Mesodermal cell (in vitro differentiated cells): Measurements from ENCODE around the gene PLEKHA6.
A peak's percentile ranks its signal among the peaks of the same experiment; 100 is the strongest.

ENCODE experiments used
- H3K27ac ChIP-seq: 2 replicates; pipeline ENCODE4 v1.7.0; 2013; ENCODE audit warnings: mild to moderate bottlenecking, low read depth, low read length, moderate library complexity; ENCODE audit not compliant: severe bottlenecking
- H3K36me3 ChIP-seq: 2 replicates; pipeline ENCODE4 v1.7.1; 2013; ENCODE audit warnings: mild to moderate bottlenecking, low read length, moderate library complexity; ENCODE audit not compliant: control insufficient read depth, insufficient read depth
- H3K4me1 ChIP-seq: one replicate; pipeline ENCODE4 v1.7.1; 2013; ENCODE audit warnings: mild to moderate bottlenecking, low read length; ENCODE audit not compliant: insufficient read depth, control insufficient read depth, poor library complexity, severe bottlenecking
- H3K4me3 ChIP-seq: 2 replicates; pipeline ENCODE4 v1.7.0; 2013; ENCODE audit warnings: low read length, control low read depth, mild to moderate bottlenecking; ENCODE audit not compliant: insufficient read depth, poor library complexity, severe bottlenecking; ENCODE audit errors: extremely low read depth
- H3K9me3 ChIP-seq: 2 replicates; pipeline ENCODE4 v1.7.1; 2013; ENCODE audit warnings: mild to moderate bottlenecking, low read length, moderate library complexity; ENCODE audit not compliant: control insufficient read depth
- WGBS, 2 experiments: methylation state at CpG; one replicate each; pipeline ENCODE4 v1.1.5; 2013; ENCODE audit warnings: missing lambda C conversion rate in 2 of 2; ENCODE audit not compliant: insufficient coverage in 2 of 2; 5-methylcytosine and 5-hydroxymethylcytosine counted together

PLEKHA6 gene

GRCh38 chr1:204296431-204296988 lies 63.2 kb downstream of the PLEKHA6 start:
- Histone ChIP-seq H3K4me1 (peaks cover 36% of the 10 kb centered on the region), H3K27ac (peak overlapping the region; percentile 5), H3K4me3 (no peak overlapping the region), H3K9me3 (no peaks in the 10 kb centered on the region), H3K36me3 (no peaks in the 10 kb centered on the region)
- WGBS, 2 experiments, result 30 to 47% methylated on average over 2 to 4 of the region's 7 CpGs

- WGBS, 2 experiments, result 89 to 91% methylated on average over 10 of the region's 10 CpGs
- H3K9me3 ChIP-seq, result no peaks in the 10 kb centered on the region
- H3K4me3 ChIP-seq, result no peak overlapping the region
- H3K36me3 ChIP-seq, result no peaks in the 10 kb centered on the region
- peaks cover 36% of the 10 kb centered on the region for H3K4me1 ChIP-seq
- peak overlapping the region; percentile 23 for H3K27ac ChIP-seq
Observed at GRCh38 chr1:204295671-204296070, 64.1 kb downstream of the PLEKHA6 start.

DNA sequence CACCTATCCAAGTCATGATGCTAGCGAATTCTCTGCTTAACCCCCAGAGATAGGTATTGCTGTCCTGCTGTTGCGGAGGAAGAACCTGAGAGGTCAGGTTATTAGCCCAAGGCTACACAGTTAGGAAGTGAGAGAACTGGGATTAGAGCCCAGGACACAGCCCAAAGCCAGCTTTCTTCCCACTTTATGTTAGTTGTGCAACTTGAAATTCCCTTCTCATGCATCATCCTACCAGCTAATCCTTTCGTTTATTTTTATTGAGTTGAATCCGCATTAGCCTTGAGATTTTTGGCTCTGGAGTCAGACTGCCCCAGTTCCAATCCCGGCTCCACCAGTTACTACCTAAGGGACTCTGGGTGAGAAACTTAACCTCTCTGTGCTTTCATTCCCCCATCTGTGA lies 65.4 kb downstream of the PLEKHA6 start:
- Histone ChIP-seq H3K9me3 (no peaks in the 10 kb centered on the region), H3K36me3 (no peaks in the 10 kb centered on the region), H3K4me3 (no peak overlapping the region), H3K4me1 (peaks cover 41% of the 10 kb centered on the region), H3K27ac (peak overlapping the region; percentile 64)
- 69 to 91% methylated on average over 4 of the region's 5 CpGs for WGBS, 2 experiments

- Histone ChIP-seq H3K4me3 (no peak overlapping the region), H3K9me3 (no peaks in the 10 kb centered on the region), H3K27ac (peak overlapping the region; percentile 64), H3K36me3 (no peaks in the 10 kb centered on the region), H3K4me1 (peaks cover 47% of the 10 kb centered on the region)
- 93 to 98% methylated on average over 4 to 5 of the region's 7 CpGs for WGBS, 2 experiments
Observed at GRCh38 chr1:204293605-204294337, 66.0 kb downstream of the PLEKHA6 start.

DNA sequence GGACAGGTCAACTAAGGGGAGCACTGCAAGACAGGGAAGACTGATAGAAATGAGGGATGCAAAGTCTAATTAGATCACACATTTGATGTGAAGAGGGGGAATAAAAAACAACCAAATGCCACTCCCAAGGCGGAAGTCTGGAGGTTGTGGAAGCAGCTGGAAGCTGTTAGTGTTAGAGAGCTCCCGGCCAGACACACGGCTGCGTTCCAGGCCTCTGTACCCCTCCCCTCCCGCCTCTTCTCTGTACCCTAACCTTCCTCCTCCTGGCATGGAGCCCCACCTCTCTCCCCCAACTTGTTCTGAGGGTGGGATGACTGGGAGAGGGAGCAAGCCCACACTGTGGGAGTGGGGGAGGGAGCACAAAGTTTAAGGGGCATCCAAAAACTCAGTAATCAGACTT lies 67.0 kb downstream of the PLEKHA6 start:
- Histone ChIP-seq H3K36me3 (no peaks in the 10 kb centered on the region), H3K9me3 (no peaks in the 10 kb centered on the region), H3K4me1 (peaks cover 56% of the 10 kb centered on the region), H3K4me3 (no peak overlapping the region), H3K27ac (no peak overlapping the region)
- whole genome bisulfite sequencing, 2 experiments, result 65% methylated on average over 4 of the region's 5 CpGs; no CpG with 5 or more reads in 1 of the 2 experiments

DNA sequence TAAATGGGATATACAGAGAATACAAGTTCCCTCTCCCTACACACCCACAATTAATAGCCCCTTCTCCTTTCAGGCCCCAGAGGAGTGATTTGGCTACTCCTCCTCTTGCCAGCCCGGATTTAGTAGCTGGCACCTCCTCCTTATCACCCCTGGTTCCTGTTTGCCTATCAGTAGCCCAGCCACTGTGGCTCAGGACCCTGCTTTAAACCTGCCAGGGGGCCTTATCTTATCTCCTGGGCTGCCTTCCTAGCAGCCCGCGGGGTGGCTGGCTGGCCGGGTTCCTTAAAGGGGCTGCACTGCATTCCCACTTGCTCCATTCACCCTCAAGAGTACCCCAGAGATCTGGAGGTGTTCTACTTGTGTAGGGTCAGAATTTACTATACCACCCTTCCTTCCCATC lies 70.4 kb downstream of the PLEKHA6 start:
- 0% methylated on average over 1 to 3 of the region's 4 CpGs for WGBS, 2 experiments
- no peaks in the 10 kb centered on the region for H3K9me3 ChIP-seq
- no peak overlapping the region for H3K27ac ChIP-seq
- H3K4me3 ChIP-seq, result no peak overlapping the region
- H3K4me1 ChIP-seq, result peaks cover 48% of the 10 kb centered on the region
- no peaks in the 10 kb centered on the region for H3K36me3 ChIP-seq

GRCh38 chr1:204288021-204288588 lies 71.6 kb downstream of the PLEKHA6 start:
- peak overlapping the region; percentile 27 for H3K4me3 ChIP-seq
- peak overlapping the region; percentile 87 for H3K27ac ChIP-seq
- H3K4me1 ChIP-seq, result peaks cover 46% of the 10 kb centered on the region
- H3K9me3 ChIP-seq, result no peaks in the 10 kb centered on the region
- 77% methylated on average over 7 of the region's 8 CpGs for WGBS, 2 experiments
- H3K36me3 ChIP-seq, result no peaks in the 10 kb centered on the region

DNA sequence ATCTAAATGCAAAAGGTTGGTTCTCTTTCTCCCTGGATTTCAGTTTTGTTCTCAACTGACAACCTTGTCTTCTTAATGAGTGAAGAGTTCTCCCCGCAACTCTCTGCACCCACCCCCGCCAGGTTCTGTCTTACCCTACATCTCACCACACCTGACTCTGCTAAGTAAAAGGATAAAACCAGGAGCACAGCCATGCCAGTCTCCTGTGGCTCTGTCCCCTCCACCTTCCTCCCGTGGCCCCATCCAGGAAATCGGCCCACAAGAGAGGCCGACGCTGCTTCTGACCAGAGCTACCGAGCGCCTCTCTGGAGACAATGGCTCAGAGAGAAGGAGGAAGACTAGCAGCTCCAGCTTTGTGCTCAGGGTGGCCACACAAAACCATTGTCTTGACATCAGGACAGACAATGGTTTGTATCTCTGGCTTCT lies 72.2 kb downstream of the PLEKHA6 start:
- H3K9me3 ChIP-seq, result no peaks in the 10 kb centered on the region
- H3K27ac ChIP-seq, result peak overlapping the region; percentile 87
- H3K4me3 ChIP-seq, result peak overlapping the region; percentile 27
- H3K36me3 ChIP-seq, result no peaks in the 10 kb centered on the region
- 43 to 70% methylated on average over 2 to 7 of the region's 8 CpGs for WGBS, 2 experiments
- peaks cover 50% of the 10 kb centered on the region for H3K4me1 ChIP-seq

DNA sequence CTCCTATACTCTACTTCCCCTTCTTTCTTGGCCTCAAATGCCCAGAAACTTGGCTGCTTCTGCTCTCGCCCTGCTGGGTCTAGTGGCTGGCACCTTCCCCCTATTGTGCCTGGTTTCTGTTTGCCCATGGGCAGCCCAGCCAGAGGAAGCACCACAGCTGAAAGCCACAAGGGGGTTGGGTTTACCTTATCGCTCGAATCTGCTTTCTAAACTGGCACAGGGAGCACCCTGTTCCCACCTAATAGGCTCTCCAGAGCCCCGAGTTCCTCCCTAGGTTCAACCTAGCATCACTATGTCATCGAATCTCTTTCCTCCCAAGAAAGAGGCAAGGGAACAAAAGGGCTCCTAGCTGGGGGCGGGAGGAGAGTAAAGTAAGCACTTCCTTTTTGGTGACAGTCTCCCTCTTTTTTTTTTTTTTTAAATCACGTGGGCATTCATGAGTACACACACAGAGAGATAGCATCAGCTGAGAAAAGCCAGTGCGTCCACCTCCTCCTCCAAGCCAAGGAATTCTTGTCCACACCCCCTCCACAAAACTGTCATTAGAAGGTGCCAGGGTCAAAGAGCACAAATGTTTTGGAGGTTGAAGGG lies 72.8 kb downstream of the PLEKHA6 start:
- WGBS, 2 experiments, result 71 to 76% methylated on average over 2 to 4 of the region's 8 CpGs
- Histone ChIP-seq H3K27ac (peak overlapping the region; percentile 87), H3K4me3 (peak overlapping the region; percentile 27), H3K4me1 (peaks cover 50% of the 10 kb centered on the region), H3K36me3 (peaks cover 3% of the 10 kb centered on the region), H3K9me3 (no peaks in the 10 kb centered on the region)

DNA sequence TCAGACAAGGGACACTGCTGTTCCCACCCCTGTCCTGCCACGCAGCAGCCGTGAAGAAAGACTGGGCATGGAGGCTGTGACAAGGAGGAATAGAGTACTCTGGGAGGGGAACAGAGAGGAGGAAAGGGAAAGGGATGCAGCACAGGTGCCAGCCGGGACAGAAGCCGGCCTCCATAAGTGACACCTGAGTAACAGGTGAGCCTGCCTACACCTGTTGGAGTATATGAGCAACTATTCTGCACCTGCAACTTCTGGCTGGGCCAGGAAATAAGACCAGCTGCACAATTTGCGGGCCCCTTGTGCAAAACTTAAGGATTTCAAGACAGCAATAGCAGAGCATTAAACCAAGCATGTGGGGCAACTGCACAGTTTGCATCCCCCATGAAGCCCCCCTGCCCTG lies 73.4 kb downstream of the PLEKHA6 start:
- H3K9me3 ChIP-seq, result no peaks in the 10 kb centered on the region
- no peak overlapping the region for H3K27ac ChIP-seq
- peak overlapping the region; percentile 27 for H3K4me3 ChIP-seq
- 89 to 99% methylated on average over 4 to 5 of the region's 5 CpGs for WGBS, 2 experiments
- H3K4me1 ChIP-seq, result peaks cover 54% of the 10 kb centered on the region
- peaks cover 4% of the 10 kb centered on the region for H3K36me3 ChIP-seq
